Medulla oblongata (tissue), 1 donor: ENCODE measurements around the gene MPND.
"Not testable (repeated sequence)": the region's sequence is repeated elsewhere in the genome, so short reads cannot be mapped to it uniquely, and the experiment has no call there.

ENCODE experiments used
- DNase-seq: peaks from one replicate; pipeline ENCODE4 v3.0.0-alpha.2; 2015; ENCODE audit errors: extremely low spot score

Gene MPND

GRCh38 chr19:4319067-4319718 lies 24.2 kb upstream of the MPND start:
- no peak for DNase-seq

GRCh38 chr19:4320419-4320818 lies 22.9 kb upstream of the MPND start:
- no peak for DNase-seq

GRCh38 chr19:4322942-4323665 lies 20.3 kb upstream of the MPND start:
- DNase-seq: no peak

GRCh38 chr19:4323692-4324091 lies 19.7 kb upstream of the MPND start:
- DNase-seq: no peak

- DNase-seq: no peak
Observed at GRCh38 chr19:4324228-4324627, 19.1 kb upstream of the MPND start.

- DNase-seq: no peak
Observed at GRCh38 chr19:4326215-4326836, 17.0 kb upstream of the MPND start.

- DNase-seq: no peak
Observed at GRCh38 chr19:4326837-4327251, 16.5 kb upstream of the MPND start.

GRCh38 chr19:4327252-4327876 lies 16.0 kb upstream of the MPND start:
- DNase-seq: no peak

GRCh38 chr19:4327877-4328242 lies 15.5 kb upstream of the MPND start:
- DNase-seq: no peak

GRCh38 chr19:4328243-4328990 lies 14.9 kb upstream of the MPND start:
- DNase-seq: peak; percentile 92

- DNase-seq: not testable (repeated sequence)
Observed at GRCh38 chr19:4328991-4329681, 14.2 kb upstream of the MPND start.

- no peak for DNase-seq
Observed at GRCh38 chr19:4329858-4330257, 13.5 kb upstream of the MPND start.

GRCh38 chr19:4334929-4335570 lies 8.3 kb upstream of the MPND start:
- no peak for DNase-seq

- DNase-seq: peak; percentile 43
Observed at GRCh38 chr19:4337906-4338440, 5.4 kb upstream of the MPND start.

- DNase-seq: no peak
Observed at GRCh38 chr19:4338441-4339355, 4.7 kb upstream of the MPND start, which contains the start of gene STAP2. Gene STAP2, minus strand, starts transcription at chr19:4338827. Its CDS starts 74 bp downstream, at chr19:4338753.

- DNase-seq: no peak
Observed at GRCh38 chr19:4342314-4342614, 1.1 kb upstream of the MPND start.

GRCh38 chr19:4342615-4343369 lies 570 bp upstream of the MPND start:
- peak; percentile 100 for DNase-seq

- no peak for DNase-seq
Observed at GRCh38 chr19:4345342-4346019, 2.1 kb downstream of the MPND start.
